PC-3 (cell line): ENCODE measurements around the gene CFAP53.

Experiments used
- CTCF ChIP-seq: fragments of 300-600 bp; sonication (generic); conservative IDR thresholded peaks from 2 replicates; pipeline ENCODE4 v1.5.1; 2017; ENCODE audit warnings: antibody characterized with exemption, low read depth, mild to moderate bottlenecking, low read length
- EZH2 ChIP-seq: fragments of 300-600 bp; sonication (generic); IDR thresholded peaks from one replicate; pipeline ENCODE4 v1.6.1; 2017; ENCODE audit warnings: antibody characterized with exemption, mild to moderate bottlenecking, low read length; ENCODE audit not compliant: unreplicated experiment
- EZH2phosphoT487 ChIP-seq: fragments of 300-600 bp; sonication (generic); IDR thresholded peaks from 2 replicates; pipeline ENCODE4 v1.6.1; 2018; ENCODE audit warnings: mild to moderate bottlenecking, antibody characterized with exemption, low read length, borderline replicate concordance

GRCh38 chr18:50277942-50278341 lies 11.6 kb upstream of the CFAP53 start:
- TF ChIP-seq CTCF (no peak), EZH2 (no peak), EZH2phosphoT487 (no peak)
